IMR-90 (cell line): ENCODE data around the gene ACLY. TPM values are rescaled to one million over a fixed set of nuclear protein-coding genes. Genes with fewer than 3 reads are reported as not detected.

Source experiments
- ATAC-seq: fragments of 200-7000 bp; cut with Tn5 transposase; 2 replicates; pipeline ENCODE4 v1.9.1; 2020; ENCODE audit warnings: low read depth, mild to moderate bottlenecking, moderate library complexity
- BruUV-seq: library from RNA; stranded (reverse); fragments of 400-500 nt; replicated peaks from 2 replicates; lab custom pipeline; 2021; lab: Mats Ljungman, UMichigan
- CTCF ChIA-PET: fragments of 300-600 bp; formaldehyde crosslinking; extraction: SDS; loops from one replicate; lab custom pipeline; 2021; ENCODE audit warnings: antibody characterized with exemption; lab: Yijun Ruan, JAX
- POLR2A ChIA-PET: fragments of 300-600 bp; sonication (Branson Sonifier 250); formaldehyde crosslinking; loops from one replicate; lab custom pipeline; 2022; ENCODE audit warnings: antibody characterized with exemption; ENCODE audit not compliant: unreplicated experiment; lab: Charles Lee
- DNase-seq: peaks from one replicate; pipeline ENCODE4 v3.0.0; 2013
- H2AFZ ChIP-seq: replicated peaks from 2 replicates; pipeline ENCODE3; 2013; ENCODE audit warnings: low read length, mild to moderate bottlenecking; ENCODE audit not compliant: poor library complexity
- H2AK5ac ChIP-seq: 2 replicates; pipeline ENCODE4 v1.6.1; 2013; ENCODE audit warnings: low read depth, low read length, inconsistent platforms
- H2AK9ac ChIP-seq: replicated peaks from 2 replicates; pipeline ENCODE3; 2013; ENCODE audit warnings: mild to moderate bottlenecking, low read depth, low read length, moderate library complexity; ENCODE audit not compliant: poor library complexity
- H2BK120ac ChIP-seq: 2 replicates; pipeline ENCODE4 v1.6.1; 2013; ENCODE audit warnings: low read depth, low read length, inconsistent platforms
- H2BK15ac ChIP-seq: 3 replicates; pipeline ENCODE4 v1.6.1; 2013; ENCODE audit warnings: low read depth, low read length, inconsistent platforms
- H2BK20ac ChIP-seq: 2 replicates; pipeline ENCODE4 v1.6.1; 2013; ENCODE audit warnings: low read depth, mild to moderate bottlenecking, inconsistent platforms, low read length, moderate library complexity
- H2BK5ac ChIP-seq: 2 replicates; pipeline ENCODE4 v1.6.1; 2013; ENCODE audit warnings: mild to moderate bottlenecking, low read depth, low read length, inconsistent platforms; ENCODE audit not compliant: poor library complexity, severe bottlenecking
- H3K14ac ChIP-seq: replicated peaks from 2 replicates; pipeline ENCODE4 v1.6.1; 2013; ENCODE audit warnings: low read depth, low read length, inconsistent platforms
- H3K18ac ChIP-seq: 2 replicates; pipeline ENCODE4 v1.6.1; 2013; ENCODE audit warnings: low read depth, low read length, control low read depth
- H3K23ac ChIP-seq: 2 replicates; pipeline ENCODE4 v1.6.1; 2013; ENCODE audit warnings: low read depth, low read length, inconsistent platforms
- H3K27ac ChIP-seq: 2 replicates; pipeline ENCODE4 v1.5.1; 2013; ENCODE audit warnings: mild to moderate bottlenecking, control low read depth, low read length; ENCODE audit not compliant: insufficient read depth
- H3K27me3 ChIP-seq: 2 replicates; pipeline ENCODE4 v1.6.1; 2013; ENCODE audit warnings: low read length; ENCODE audit not compliant: control insufficient read depth, insufficient read depth
- H3K36me3 ChIP-seq: 2 replicates; pipeline ENCODE4 v1.6.1; 2013; ENCODE audit warnings: low read length, mixed read lengths; ENCODE audit not compliant: control insufficient read depth, insufficient read depth
- H3K4ac ChIP-seq: 2 replicates; pipeline ENCODE4 v1.6.1; 2013; ENCODE audit warnings: low read depth, low read length, inconsistent platforms
- H3K4me1 ChIP-seq: 2 replicates; pipeline ENCODE4 v1.6.1; 2013; ENCODE audit warnings: low read length, mixed read lengths; ENCODE audit not compliant: control insufficient read depth, insufficient read depth
- H3K4me2 ChIP-seq: 2 replicates; pipeline ENCODE4 v1.6.1; 2013; ENCODE audit warnings: low read depth, mild to moderate bottlenecking, control low read depth, low read length, moderate library complexity
- H3K4me3 ChIP-seq: 2 replicates; pipeline ENCODE4 v1.5.1; 2013; ENCODE audit warnings: low read depth, mild to moderate bottlenecking, control low read depth, low read length, moderate library complexity; ENCODE audit not compliant: insufficient read depth
- H3K56ac ChIP-seq: 2 replicates; pipeline ENCODE4 v1.6.1; 2013; ENCODE audit warnings: low read length, inconsistent platforms; ENCODE audit not compliant: insufficient read depth; ENCODE audit errors: extremely low read depth
- H3K79me1 ChIP-seq, 2 experiments: 2 replicates each; pipeline ENCODE4 v1.6.1; 2013; ENCODE audit warnings: low read length in 2 of 2, inconsistent platforms in 1 of 2, low read depth in 1 of 2
- H3K9ac ChIP-seq: 2 replicates; pipeline ENCODE4 v1.6.1; 2013; ENCODE audit warnings: low read depth, low read length, control low read depth
- H3K9me1 ChIP-seq: 2 replicates; pipeline ENCODE4 v1.6.1; 2013; ENCODE audit warnings: low read length, inconsistent platforms; ENCODE audit not compliant: insufficient read depth
- H3K9me3 ChIP-seq: 2 replicates; pipeline ENCODE4 v1.6.1; 2013; ENCODE audit warnings: low read length; ENCODE audit not compliant: control insufficient read depth, insufficient read depth
- H4K20me1 ChIP-seq: 2 replicates; pipeline ENCODE4 v1.6.1; 2013; ENCODE audit warnings: low read length, inconsistent platforms; ENCODE audit not compliant: insufficient read depth
- H4K5ac ChIP-seq: 2 replicates; pipeline ENCODE4 v1.6.1; 2013; ENCODE audit warnings: mild to moderate bottlenecking, low read depth, low read length, control low read depth
- H4K8ac ChIP-seq, 2 experiments: 2 replicates each; pipeline ENCODE4 v1.6.1; 2013; ENCODE audit warnings: low read depth in 2 of 2, low read length in 2 of 2, control low read depth in 1 of 2, inconsistent platforms in 1 of 2
- H4K91ac ChIP-seq: 2 replicates; pipeline ENCODE4 v1.6.1; 2013; ENCODE audit warnings: low read depth, low read length, inconsistent platforms; ENCODE audit not compliant: insufficient read depth
- MAFK ChIP-seq: IDR thresholded peaks from 2 replicates; pipeline ENCODE4 v1.6.1; 2012; ENCODE audit warnings: low read depth, low read length, improper control_type of control experiment
- USF2 ChIP-seq: fragments of 150-350 bp; IDR thresholded peaks from 2 replicates; pipeline ENCODE4 v1.6.1; 2017; ENCODE audit warnings: mild to moderate bottlenecking, antibody characterized with exemption, low read length, low read depth
- whole genome bisulfite sequencing, 2 experiments: methylation state at CpG; one replicate each; pipeline versions ENCODE4 v1.1.5 to v1.1.7; 2013; ENCODE audit warnings: missing lambda C conversion rate in 2 of 2; ENCODE audit not compliant: insufficient read length in 1 of 2; ENCODE audit errors: extremely low coverage in 2 of 2; 5-methylcytosine and 5-hydroxymethylcytosine counted together
- dilution Hi-C: fragments of 300-500 bp; cut with HindIII; formaldehyde crosslinking; loops from one replicate; pipeline ENCODE4 v1.14.3; 2018; ENCODE audit warnings: low sequenced_read_pairs; ENCODE audit not compliant: unreplicated experiment
- in situ Hi-C: fragments of 300-500 bp; cut with MboI; formaldehyde crosslinking; loops from 3 replicates; pipeline ENCODE4 v1.14.3; 2019; ENCODE audit warnings: low sequenced_read_pairs, inconsistent platforms, mixed read lengths
- intact Hi-C: fragments of 100-400 bp; cut with micrococcal nuclease; formaldehyde crosslinking; loops from 2 replicates; pipeline ENCODE4 v1.10.0; 2022
- polyA plus RNA-seq, 3 experiments: library from polyadenylated mRNA; depleted of rRNA; stranded (reverse); fragments of >200 nt; gene quantifications; 2 replicates each; pipeline ENCODE4 v1.2.3, GENCODE V29; 2012; ENCODE audit warnings: low replicate concordance in 1 of 3
- total RNA-seq: library from RNA; depleted of rRNA; stranded (reverse); fragments of >200 nt; gene quantifications from 2 replicates; pipeline ENCODE4 v1.2.3, GENCODE V29; 2012

The ACLY gene
- total and polyA plus RNA-seq, 2 of the 4 experiments (the other 2 are of a cell fraction): 167 to 230 TPM

DNA sequence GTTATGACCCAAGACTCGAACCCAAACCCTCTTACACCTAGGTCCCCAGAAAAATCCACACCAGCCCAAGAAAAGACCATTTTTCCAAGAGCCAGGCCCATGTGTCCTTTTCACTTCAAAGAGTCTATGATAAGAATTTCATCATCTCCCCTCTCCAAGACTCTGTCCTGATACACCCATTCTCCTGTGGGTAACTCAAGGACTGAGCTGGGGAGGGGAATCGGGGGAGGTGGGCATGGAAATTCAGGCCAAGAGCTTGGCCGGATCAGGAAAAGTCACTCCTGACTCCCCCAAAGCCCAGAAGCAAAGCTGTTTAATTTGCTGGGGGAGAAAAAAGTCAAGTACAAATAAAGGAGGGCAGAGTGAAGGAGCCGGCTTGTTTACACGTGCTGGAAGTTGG lies 3.7 kb downstream of the ACLY start:
- Histone ChIP-seq H3K56ac (no peak overlapping the region), H3K4ac (0 out of 2 replicates have a peak overlapping the region, but pooled peaks have one; percentile 5), H3K4me3 (no peak overlapping the region), H2BK15ac (no peak overlapping the region), H3K9me3 (no peaks in the 10 kb centered on the region), H2AK5ac (peak overlapping the region; percentile 23; the same call in 1 of the 2 replicates), H3K27me3 (no peaks in the 10 kb centered on the region), H2BK120ac (no peak overlapping the region), H2BK5ac (no peak overlapping the region), H2AK9ac (no peak overlapping the region), H2AFZ (no peak overlapping the region), H4K20me1 (peaks cover 74% of the 10 kb centered on the region), H3K79me1 (peaks cover 17 to 84% of the 10 kb centered on the region in 2 experiments), H3K4me1 (peaks cover 35% of the 10 kb centered on the region), H4K8ac (no peak overlapping the region), H3K9ac (no peak overlapping the region), H2BK20ac (no peak overlapping the region), H4K5ac (no peak overlapping the region), H3K18ac (no peak overlapping the region), H3K14ac (no peak overlapping the region; the same call in 1 of the 2 replicates), H3K9me1 (peaks cover 45% of the 10 kb centered on the region), H3K36me3 (peaks cover 31% of the 10 kb centered on the region), H3K23ac (no peak overlapping the region), H3K27ac (no peak overlapping the region), H4K91ac (no peak overlapping the region), H3K4me2 (no peak overlapping the region)
- DNase-seq (no peak), ATAC-seq (no peak)
- POLR2A ChIA-PET: interaction anchor here (0.6 kb wide), 1 partner anchor 103 kb away, joined by 6 read pairs; no protein-coding TSS in a partner anchor
- no peak for TF ChIP-seq USF2
- TF ChIP-seq MAFK: no peak
- no TSS peak for BruUV-seq
- WGBS, 2 experiments: no CpG with 5 or more reads among the region's 5 CpGs
- CTCF ChIA-PET: no interaction called here
- in situ Hi-C loops (no loop called here), intact Hi-C loops (no loop called here), dilution Hi-C loops (no loop called here)
